Subcutaneous adipose tissue (tissue), 4 donors: ENCODE results near the gene C13orf42. TPM values are rescaled to one million over a fixed set of nuclear protein-coding genes. Genes with fewer than 3 reads are reported as not detected.

ENCODE experiments used
- total RNA-seq, 4 donors: library from RNA; depleted of rRNA; stranded (reverse); fragments of >200 nt; gene quantifications; one replicate each; pipeline ENCODE4 v1.1.0, GENCODE V29; 2016
- TF ChIP-seq, protein P1 (sequence below): fragments of 450-650 bp; IDR thresholded peaks from one replicate; pipeline ENCODE4 v1.5.1; 2016; ENCODE audit warnings: low read depth, mild to moderate bottlenecking, control low read depth, antibody characterized with exemption, moderate library complexity

Gene C13orf42
- total RNA-seq, 4 donors from 2014 or later: not detected

DNA sequence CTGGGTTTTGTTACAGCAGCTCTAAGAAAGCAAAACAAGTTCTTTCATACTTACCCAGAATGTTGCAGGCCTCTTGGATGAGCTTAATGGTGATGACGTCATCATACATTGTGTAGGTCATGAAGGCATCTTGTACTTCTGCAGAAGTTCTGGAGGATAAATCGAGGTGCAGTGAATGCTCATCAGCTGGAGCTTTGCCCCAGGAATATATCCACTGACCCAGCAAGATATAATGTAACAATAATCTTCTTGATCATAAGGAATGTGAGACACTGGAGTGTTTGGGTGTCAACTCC is 63.0 kb downstream of the C13orf42 start:
- TF ChIP-seq, protein P1, sequence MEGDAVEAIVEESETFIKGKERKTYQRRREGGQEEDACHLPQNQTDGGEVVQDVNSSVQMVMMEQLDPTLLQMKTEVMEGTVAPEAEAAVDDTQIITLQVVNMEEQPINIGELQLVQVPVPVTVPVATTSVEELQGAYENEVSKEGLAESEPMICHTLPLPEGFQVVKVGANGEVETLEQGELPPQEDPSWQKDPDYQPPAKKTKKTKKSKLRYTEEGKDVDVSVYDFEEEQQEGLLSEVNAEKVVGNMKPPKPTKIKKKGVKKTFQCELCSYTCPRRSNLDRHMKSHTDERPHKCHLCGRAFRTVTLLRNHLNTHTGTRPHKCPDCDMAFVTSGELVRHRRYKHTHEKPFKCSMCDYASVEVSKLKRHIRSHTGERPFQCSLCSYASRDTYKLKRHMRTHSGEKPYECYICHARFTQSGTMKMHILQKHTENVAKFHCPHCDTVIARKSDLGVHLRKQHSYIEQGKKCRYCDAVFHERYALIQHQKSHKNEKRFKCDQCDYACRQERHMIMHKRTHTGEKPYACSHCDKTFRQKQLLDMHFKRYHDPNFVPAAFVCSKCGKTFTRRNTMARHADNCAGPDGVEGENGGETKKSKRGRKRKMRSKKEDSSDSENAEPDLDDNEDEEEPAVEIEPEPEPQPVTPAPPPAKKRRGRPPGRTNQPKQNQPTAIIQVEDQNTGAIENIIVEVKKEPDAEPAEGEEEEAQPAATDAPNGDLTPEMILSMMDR: no peak

DNA sequence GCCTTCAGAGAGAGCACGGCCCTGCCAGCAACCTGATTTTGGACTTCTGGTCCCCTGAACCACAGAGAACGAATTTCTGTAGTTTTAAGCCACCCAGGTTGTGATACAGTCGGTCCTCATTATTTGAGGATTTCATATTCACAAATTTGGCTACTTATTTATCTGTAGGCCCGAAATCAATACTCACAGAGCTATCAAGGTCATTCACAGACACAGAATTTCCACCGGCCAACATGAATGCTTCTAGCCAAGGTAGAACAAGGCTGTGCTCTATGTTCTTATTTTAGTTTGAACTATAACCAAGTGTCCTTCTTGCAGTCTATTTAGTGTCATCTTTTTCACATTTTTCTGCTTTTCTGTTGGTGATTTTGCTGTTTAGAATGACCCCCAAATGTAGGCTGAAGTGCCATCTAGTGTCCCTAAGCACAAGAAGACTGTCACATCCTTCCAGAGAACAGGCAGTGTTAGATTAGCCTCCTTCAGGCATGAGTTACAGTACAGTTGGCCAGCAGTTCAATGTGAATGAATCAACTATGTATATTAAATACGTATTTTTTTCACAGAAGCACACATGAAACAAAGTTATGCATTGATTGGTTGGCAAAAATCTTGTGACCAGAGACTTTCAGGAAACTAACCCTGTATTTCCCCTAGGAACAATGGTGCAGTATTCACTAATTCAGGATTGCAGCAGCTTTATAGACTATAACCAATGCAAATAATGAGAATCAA is 63.5 kb downstream of the C13orf42 start:
- TF ChIP-seq, protein P1: no peak

DNA sequence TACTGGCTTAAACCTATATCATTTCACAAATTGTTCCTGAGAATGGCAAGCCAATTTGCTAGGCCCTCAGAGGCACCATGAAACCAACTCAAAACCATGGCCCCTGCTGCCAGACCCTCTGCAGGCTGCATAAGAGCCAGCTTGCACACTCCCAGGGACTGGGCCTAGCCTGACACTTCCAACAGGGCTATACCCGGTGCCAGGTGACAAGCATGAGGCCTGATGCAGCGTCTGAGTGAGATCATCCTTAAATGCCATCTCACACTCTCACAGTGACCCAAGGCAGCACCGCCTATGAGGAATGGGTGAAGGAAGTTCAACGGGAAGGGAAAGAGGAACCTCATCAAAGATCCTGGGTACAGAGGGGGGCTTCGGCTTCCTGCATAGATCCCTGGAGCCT is 65.6 kb downstream of the C13orf42 start:
- TF ChIP-seq, protein P1: no peak

DNA sequence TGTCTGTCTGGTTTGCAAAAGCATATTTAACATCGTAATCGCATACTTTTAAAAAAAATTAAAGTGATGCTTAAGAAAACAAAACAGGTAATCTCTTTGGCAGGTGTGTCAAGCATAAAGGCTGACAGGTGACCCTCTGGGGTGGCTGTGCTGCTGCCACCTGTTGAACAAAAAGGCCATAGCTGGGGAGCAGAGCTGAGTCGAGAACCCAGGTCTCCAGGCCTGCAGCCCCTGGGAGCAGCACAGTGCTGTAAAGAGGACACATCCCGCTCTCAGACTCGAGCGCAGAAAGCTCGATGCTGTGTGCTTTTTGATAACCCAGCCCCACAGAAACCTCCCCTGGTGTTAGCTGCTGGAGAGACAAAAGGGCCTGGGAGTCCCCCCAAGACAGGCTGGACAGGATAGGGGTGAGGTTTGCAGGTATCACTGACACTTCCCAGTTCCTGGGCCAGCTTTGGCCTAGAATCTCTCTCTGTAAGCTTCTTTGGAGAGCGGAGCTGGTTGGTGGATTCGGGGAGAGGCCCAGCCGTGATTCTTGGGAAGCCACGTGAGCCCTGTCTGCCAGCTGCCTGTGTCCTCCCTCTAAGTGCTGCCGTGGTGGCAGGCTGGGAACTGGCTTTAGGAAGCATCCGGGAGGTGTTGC is 66.9 kb downstream of the C13orf42 start:
- TF ChIP-seq, protein P1: no peak

DNA sequence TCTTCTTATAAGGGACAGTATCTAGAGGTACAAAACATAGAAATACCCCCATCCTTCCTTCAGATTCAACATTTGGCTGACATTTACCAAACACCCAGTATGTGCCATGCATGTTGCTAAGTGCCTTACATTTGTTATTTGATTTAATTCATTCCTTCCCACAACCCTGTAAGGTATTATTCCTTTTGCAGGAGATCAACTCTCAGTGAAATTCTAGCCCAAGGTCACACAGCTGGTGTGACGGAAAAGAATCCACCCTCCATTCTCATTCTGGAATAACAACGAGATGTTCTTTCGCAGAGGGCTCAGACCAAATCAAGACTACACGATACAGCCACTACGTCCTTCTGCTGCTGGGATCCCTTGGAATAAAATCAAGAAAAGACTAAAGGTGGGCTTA is 67.8 kb downstream of the C13orf42 start:
- TF ChIP-seq, protein P1: no peak

DNA sequence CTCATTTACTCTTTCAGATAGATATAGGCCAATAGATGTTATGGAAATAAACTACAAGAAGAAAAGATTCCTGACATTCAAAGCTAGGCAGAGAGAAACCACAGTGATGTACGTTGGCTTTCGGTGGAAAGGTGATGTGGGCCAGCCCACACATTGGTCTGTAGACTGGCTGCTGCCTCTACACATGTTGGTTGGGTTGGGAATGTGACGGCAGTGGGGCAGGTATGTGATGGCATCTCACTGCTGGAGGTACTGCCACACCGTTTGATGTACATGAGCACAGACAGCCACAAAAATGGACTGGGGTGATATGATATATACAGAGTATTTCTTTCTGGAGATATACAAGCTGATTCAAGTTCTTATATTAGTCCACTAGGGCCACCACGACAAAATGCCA is 69.4 kb downstream of the C13orf42 start:
- TF ChIP-seq, protein P1: no peak

DNA sequence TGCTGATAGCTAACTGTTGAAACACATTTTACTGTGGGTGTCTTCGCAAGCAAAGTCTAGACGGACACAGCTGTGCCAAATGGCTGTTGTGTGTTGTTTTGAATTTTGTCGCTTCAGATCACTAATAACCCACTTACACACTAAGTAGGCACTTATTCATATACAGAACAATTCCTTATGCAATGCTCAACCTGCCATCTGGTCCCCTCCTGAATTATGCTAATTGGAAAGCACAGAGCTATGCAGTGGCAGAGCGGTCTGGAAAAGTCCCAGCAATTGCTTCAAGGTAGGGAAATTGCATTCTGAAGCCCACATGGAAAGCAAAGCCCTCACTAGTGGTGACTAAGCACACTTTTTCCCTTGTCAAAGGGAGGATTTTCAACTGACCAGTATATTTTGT is 69.9 kb downstream of the C13orf42 start:
- TF ChIP-seq, protein P1: no peak
